Uterus (tissue), 4 donors: Measurements from ENCODE around the gene CCL19. TPM values are rescaled to one million over a fixed set of nuclear protein-coding genes. Genes with fewer than 3 reads are reported as not detected.
"Not testable (repeated sequence)": the region's sequence is repeated elsewhere in the genome, so short reads cannot be mapped to it uniquely, and the experiment has no call there.

Experiments
- DNase-seq, 2 donors: peaks; one replicate each; pipeline ENCODE4 v3.0.0-alpha.2; 2019 to 2020
- H3K27ac ChIP-seq, 2 donors: fragments of 200-600 bp; sonication (generic); 1 replicate in 1 of 2; 2 replicates in 1 of 2; pipeline ENCODE4 v1.5.1; 2016 to 2018
- H3K27me3 ChIP-seq, 2 donors: fragments of 200-600 bp; sonication (generic); one replicate each; pipeline ENCODE4 v1.5.1; 2018 to 2019; ENCODE audit warnings: control low read depth in 1 of 2
- H3K36me3 ChIP-seq, 2 donors: fragments of 200-600 bp; sonication (generic); one replicate each; pipeline ENCODE4 v1.5.1; 2019; ENCODE audit warnings: control low read depth in 1 of 2
- H3K4me1 ChIP-seq, 2 donors: fragments of 200-600 bp; sonication (generic); one replicate each; pipeline ENCODE4 v1.5.1; 2018 to 2019; ENCODE audit warnings: control low read depth in 1 of 2
- H3K4me3 ChIP-seq, 2 donors: fragments of 200-600 bp; sonication (generic); 1 replicate in 1 of 2; 2 replicates in 1 of 2; pipeline ENCODE4 v1.5.1; 2018 to 2019; ENCODE audit warnings: mild to moderate bottlenecking in 1 of 2
- H3K9me3 ChIP-seq, 2 donors: fragments of 200-600 bp; sonication (generic); one replicate each; pipeline ENCODE4 v1.5.1; 2019; ENCODE audit warnings: control low read depth in 1 of 2
- CTCF ChIP-seq, 4 experiments: fragments of 200-600 bp in 2 of 4; fragments of 450-650 bp in 2 of 4; sonication (generic) in 2 of 4; IDR thresholded peaks; one replicate each; pipeline ENCODE4 v1.5.1; 2016 to 2019; ENCODE audit warnings: antibody characterized with exemption in 4 of 4, mild to moderate bottlenecking in 2 of 4, moderate library complexity in 1 of 4
- POLR2A ChIP-seq, 2 donors: fragments of 450-650 bp; IDR thresholded peaks; one replicate each; pipeline ENCODE4 v1.6.1; 2016; ENCODE audit warnings: antibody characterized with exemption in 2 of 2, mild to moderate bottlenecking in 1 of 2, moderate library complexity in 1 of 2
- intact Hi-C: fragments of 100-400 bp; cut with DNase I; formaldehyde crosslinking; loops from one replicate; pipeline ENCODE4 v1.15.1; 2023; ENCODE audit warnings: low total_unique reads
- total RNA-seq, 4 donors: library from RNA; depleted of rRNA in 3 of 4; stranded (reverse); fragments of >200 nt in 3 of 4; gene quantifications; one replicate each; pipeline versions ENCODE4 v1.1.0 to v1.2.4, GENCODE V29; 2014 to 2023
- donor health status: DM: yes; HTN: yes; CAD: no.

CCL19 gene
- total RNA-seq, 4 donors from 2014 or later = 0.55 to 1.3 TPM; not detected in 2

GRCh38 chr9:34732478-34732877, 41.4 kb upstream of the CCL19 start:
- Histone ChIP-seq H3K9me3 (no peaks in the 10 kb centered on the region), H3K4me3 (no peak overlapping the region), H3K27me3 (no peaks in the 10 kb centered on the region), H3K36me3 (no peaks in the 10 kb centered on the region), H3K27ac (no peak overlapping the region), H3K4me1 (no peaks in the 10 kb centered on the region)
- intact Hi-C loops = no loop called here
- TF ChIP-seq POLR2A (IDR thresholded peaks at IDR 0.05) = no peak
- no peak for TF ChIP-seq CTCF (IDR thresholded peaks at IDR 0.05)
- no peak for DNase-seq

GRCh38 chr9:34723141-34723540, 32.1 kb upstream of the CCL19 start:
- no peak for DNase-seq
- H3K4me3 ChIP-seq = no peak overlapping the region
- no peaks in the 10 kb centered on the region for H3K4me1 ChIP-seq
- H3K27me3 ChIP-seq = no peaks in the 10 kb centered on the region
- H3K9me3 ChIP-seq = no peaks in the 10 kb centered on the region
- intact Hi-C loops = no loop called here
- TF ChIP-seq POLR2A (IDR thresholded peaks at IDR 0.05) = no peak
- no peak for TF ChIP-seq CTCF (IDR thresholded peaks at IDR 0.05)
- no peak overlapping the region for H3K27ac ChIP-seq
- no peaks in the 10 kb centered on the region for H3K36me3 ChIP-seq

GRCh38 chr9:34719769-34720025, 28.6 kb upstream of the CCL19 start:
- H3K27me3 ChIP-seq, DNase-seq, intact Hi-C loops, H3K9me3 ChIP-seq, H3K4me1 ChIP-seq, H3K36me3 ChIP-seq, H3K27ac ChIP-seq, H3K4me3 ChIP-seq: not testable (repeated sequence)

GRCh38 chr9:34719021-34719768, 28.1 kb upstream of the CCL19 start:
- no peak for DNase-seq
- H3K4me3 ChIP-seq = no peak overlapping the region
- no peaks in the 10 kb centered on the region for H3K27me3 ChIP-seq
- H3K4me1 ChIP-seq = no peaks in the 10 kb centered on the region
- intact Hi-C loops = no loop called here
- H3K27ac ChIP-seq = no peak overlapping the region
- no peak for TF ChIP-seq CTCF (IDR thresholded peaks at IDR 0.05)
- TF ChIP-seq POLR2A (IDR thresholded peaks at IDR 0.05) = no peak
- H3K36me3 ChIP-seq = no peaks in the 10 kb centered on the region
- H3K9me3 ChIP-seq = no peaks in the 10 kb centered on the region

- H3K36me3 ChIP-seq = no peaks in the 10 kb centered on the region
- H3K27ac ChIP-seq = no peak overlapping the region
- intact Hi-C loops = no loop called here
- H3K4me1 ChIP-seq = no peaks in the 10 kb centered on the region
- H3K27me3 ChIP-seq = no peaks in the 10 kb centered on the region
- H3K9me3 ChIP-seq = no peaks in the 10 kb centered on the region
- DNase-seq = no peak
- no peak overlapping the region for H3K4me3 ChIP-seq
- TF ChIP-seq CTCF (IDR thresholded peaks at IDR 0.05) (no peak), POLR2A (IDR thresholded peaks at IDR 0.05) (no peak)
Observed at GRCh38 chr9:34717996-34718614, 27.0 kb upstream of the CCL19 start.
